HFFc6 (cell line): ENCODE measurements around the gene DOCK3. TPM values are rescaled to one million over a fixed set of nuclear protein-coding genes. Genes with fewer than 3 reads are reported as not detected.
A peak's percentile ranks its signal among the peaks of the same experiment; 100 is the strongest.

Source experiments
- DNase-seq: peaks from one replicate; pipeline ENCODE4 v3.0.0-alpha.2; 2018
- H3K27ac Mint-ChIP-seq: 2 replicates; pipeline ENCODE4 v1.8.0; 2020; ENCODE audit warnings: mild to moderate bottlenecking, mixed read lengths
- H3K27me3 Mint-ChIP-seq: 2 replicates; pipeline ENCODE4 v1.8.0; 2021; ENCODE audit warnings: mild to moderate bottlenecking, moderate library complexity, mixed read lengths; ENCODE audit not compliant: insufficient read depth
- H3K36me3 Mint-ChIP-seq: 2 replicates; pipeline ENCODE4 v1.8.0; 2021; ENCODE audit warnings: low read depth, mixed read lengths
- H3K4me1 Mint-ChIP-seq: 2 replicates; pipeline ENCODE4 v1.8.0; 2020; ENCODE audit warnings: low read depth, mixed read lengths
- H3K4me3 Mint-ChIP-seq: 2 replicates; pipeline ENCODE4 v1.8.0; 2020; ENCODE audit warnings: mild to moderate bottlenecking, moderate library complexity, mixed read lengths
- H3K9me3 Mint-ChIP-seq: 2 replicates; pipeline ENCODE4 v1.8.0; 2020; ENCODE audit warnings: mild to moderate bottlenecking, mixed read lengths
- total RNA-seq, 6 experiments: library from RNA; stranded (reverse); fragmentation: NEBNext Ultra II Directional; extraction: Animal tissue kit (Norgen Biotek cat#: 25700); gene quantifications; 2 replicates in 1 of 6; 3 replicates in 5 of 6; pipeline ENCODE4 v1.2.3, GENCODE V29; 2021
- TF ChIP-seq, protein P1 (sequence below): fragments of 200-600 bp; sonication (generic); IDR thresholded peaks from 2 replicates; pipeline ENCODE4 v1.5.0; 2021; ENCODE audit warnings: antibody characterized with exemption, mild to moderate bottlenecking

The DOCK3 gene
- total RNA-seq, 6 experiments from 2014 or later, result 0.14 to 0.26 (median 0.22) TPM

- Mint-ChIP-seq H3K4me1 (peaks cover 51% of the 10 kb centered on the region), H3K27me3 (peaks cover 2% of the 10 kb centered on the region; the same call in 1 of the 2 replicates), H3K9me3 (no peaks in the 10 kb centered on the region), H3K27ac (no peak overlapping the region), H3K4me3 (no peak overlapping the region), H3K36me3 (peaks cover 5% of the 10 kb centered on the region; the same call in 1 of the 2 replicates)
- TF ChIP-seq, protein P1, sequence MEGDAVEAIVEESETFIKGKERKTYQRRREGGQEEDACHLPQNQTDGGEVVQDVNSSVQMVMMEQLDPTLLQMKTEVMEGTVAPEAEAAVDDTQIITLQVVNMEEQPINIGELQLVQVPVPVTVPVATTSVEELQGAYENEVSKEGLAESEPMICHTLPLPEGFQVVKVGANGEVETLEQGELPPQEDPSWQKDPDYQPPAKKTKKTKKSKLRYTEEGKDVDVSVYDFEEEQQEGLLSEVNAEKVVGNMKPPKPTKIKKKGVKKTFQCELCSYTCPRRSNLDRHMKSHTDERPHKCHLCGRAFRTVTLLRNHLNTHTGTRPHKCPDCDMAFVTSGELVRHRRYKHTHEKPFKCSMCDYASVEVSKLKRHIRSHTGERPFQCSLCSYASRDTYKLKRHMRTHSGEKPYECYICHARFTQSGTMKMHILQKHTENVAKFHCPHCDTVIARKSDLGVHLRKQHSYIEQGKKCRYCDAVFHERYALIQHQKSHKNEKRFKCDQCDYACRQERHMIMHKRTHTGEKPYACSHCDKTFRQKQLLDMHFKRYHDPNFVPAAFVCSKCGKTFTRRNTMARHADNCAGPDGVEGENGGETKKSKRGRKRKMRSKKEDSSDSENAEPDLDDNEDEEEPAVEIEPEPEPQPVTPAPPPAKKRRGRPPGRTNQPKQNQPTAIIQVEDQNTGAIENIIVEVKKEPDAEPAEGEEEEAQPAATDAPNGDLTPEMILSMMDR, result no peak
- no peak for DNase-seq
Observed at GRCh38 chr3:50637011-50637410, 37.7 kb upstream of the DOCK3 start.

DNA sequence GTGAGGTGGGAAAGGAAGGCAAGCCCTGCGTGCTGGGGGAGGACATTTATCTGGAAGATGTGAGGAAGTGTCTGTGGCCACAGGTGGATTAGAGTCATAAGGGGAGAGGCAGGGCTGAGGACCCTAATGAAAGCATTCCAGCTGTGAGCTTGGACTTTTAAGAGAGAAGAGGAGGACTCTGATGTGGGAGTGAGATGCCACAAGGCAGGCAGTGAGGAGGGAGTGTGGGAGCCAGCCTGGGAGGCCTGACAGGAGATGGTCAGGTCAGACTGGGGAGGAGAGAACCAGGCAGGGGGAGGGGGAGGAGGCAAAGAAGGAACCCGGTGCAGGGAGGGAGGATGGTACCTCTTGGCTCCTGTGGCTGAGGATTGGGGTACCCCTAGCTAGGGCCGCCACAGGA is 36.8 kb upstream of the DOCK3 start:
- no peaks in the 10 kb centered on the region for H3K9me3 Mint-ChIP-seq
- peaks cover 42% of the 10 kb centered on the region for H3K4me1 Mint-ChIP-seq
- peaks cover 6% of the 10 kb centered on the region; the same call in 1 of the 2 replicates for H3K36me3 Mint-ChIP-seq
- peaks cover 2% of the 10 kb centered on the region; the same call in 1 of the 2 replicates for H3K27me3 Mint-ChIP-seq
- no peak overlapping the region; the same call in 1 of the 2 replicates for H3K4me3 Mint-ChIP-seq
- TF ChIP-seq, protein P1, result no peak
- peak overlapping the region; percentile 43; the same call in 1 of the 2 replicates for H3K27ac Mint-ChIP-seq
- no peak for DNase-seq

- peaks cover 2% of the 10 kb centered on the region; the same call in 1 of the 2 replicates for H3K27me3 Mint-ChIP-seq
- peaks cover 6% of the 10 kb centered on the region; the same call in 1 of the 2 replicates for H3K36me3 Mint-ChIP-seq
- peaks cover 33% of the 10 kb centered on the region for H3K4me1 Mint-ChIP-seq
- H3K9me3 Mint-ChIP-seq, result no peaks in the 10 kb centered on the region
- TF ChIP-seq, protein P1, result no peak
- DNase-seq, result peak; percentile 66
- peak overlapping the region; percentile 74 for H3K27ac Mint-ChIP-seq
- peak overlapping the region; percentile 4; the same call in 1 of the 2 replicates for H3K4me3 Mint-ChIP-seq
Observed at GRCh38 chr3:50639055-50639494, 35.7 kb upstream of the DOCK3 start.

GRCh38 chr3:50642382-50642781 is 32.3 kb upstream of the DOCK3 start:
- Mint-ChIP-seq H3K9me3 (no peaks in the 10 kb centered on the region), H3K4me1 (peaks cover 25% of the 10 kb centered on the region), H3K4me3 (no peak overlapping the region), H3K27ac (no peak overlapping the region), H3K27me3 (peaks cover 2% of the 10 kb centered on the region; the same call in 1 of the 2 replicates), H3K36me3 (peaks cover 6% of the 10 kb centered on the region)
- TF ChIP-seq, protein P1, result no peak
- DNase-seq, result no peak

GRCh38 chr3:50644561-50644960 is 30.2 kb upstream of the DOCK3 start:
- H3K27ac Mint-ChIP-seq, result no peak overlapping the region
- peaks cover 2% of the 10 kb centered on the region; the same call in 1 of the 2 replicates for H3K27me3 Mint-ChIP-seq
- peaks cover 6% of the 10 kb centered on the region for H3K36me3 Mint-ChIP-seq
- TF ChIP-seq, protein P1, result no peak
- no peaks in the 10 kb centered on the region for H3K9me3 Mint-ChIP-seq
- no peak overlapping the region for H3K4me3 Mint-ChIP-seq
- no peak for DNase-seq
- peaks cover 13% of the 10 kb centered on the region for H3K4me1 Mint-ChIP-seq
